ENCODE data around the gene TMEM117. TPM values are rescaled to one million over a fixed set of nuclear protein-coding genes. Genes with fewer than 3 reads are reported as not detected.
"Not testable (repeated sequence)": the region's sequence is repeated elsewhere in the genome, so short reads cannot be mapped to it uniquely, and the experiment has no call there.

The TMEM117 gene
- polyA plus RNA-seq, 1 experiment: 4.3 TPM

GRCh38 chr12:44029194-44029593 lies 193.3 kb downstream of the TMEM117 start:
- DNase-seq (ENCODE audit: low read depth): no peak

DNA sequence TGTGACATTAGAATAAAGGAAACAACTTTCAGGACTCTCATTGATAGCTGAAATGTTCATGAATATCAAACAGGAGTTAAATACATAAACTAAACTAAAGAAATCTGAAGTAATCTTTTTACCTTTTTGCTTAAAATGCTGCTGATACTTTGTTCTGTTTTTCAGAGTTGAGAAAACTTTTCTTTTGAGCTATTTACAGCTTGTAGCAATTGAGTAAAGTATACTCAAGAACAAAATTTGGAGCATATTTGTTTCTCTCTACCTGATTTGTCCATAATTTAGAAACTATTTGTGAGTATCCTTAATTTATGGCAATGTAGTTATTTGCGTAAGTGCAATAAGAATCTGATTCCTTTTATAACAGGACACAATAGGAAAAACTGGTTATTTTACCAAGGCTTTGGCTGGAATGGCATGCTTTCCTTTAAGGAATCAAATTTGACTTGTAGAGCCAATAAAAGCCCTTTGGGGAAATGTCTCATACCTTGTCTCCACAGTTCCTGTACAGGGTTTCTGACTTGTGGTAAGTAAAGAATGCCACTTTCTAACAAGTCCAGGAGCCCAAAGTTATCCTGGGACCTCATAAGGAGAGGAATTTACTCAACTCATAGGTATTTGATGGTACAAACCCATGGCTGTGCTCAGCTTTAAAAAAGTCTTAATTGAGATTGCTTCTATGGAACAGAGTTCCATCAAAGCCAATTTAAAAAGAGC lies 195.7 kb downstream of the TMEM117 start:
- ChIA-PET POLR2A (no interaction called here), CTCF (interaction anchor here (0.7 kb wide), 1 partner anchor 660 kb away, joined by 3 read pairs; no protein-coding TSS in a partner anchor)
- TF ChIP-seq, protein P1, sequence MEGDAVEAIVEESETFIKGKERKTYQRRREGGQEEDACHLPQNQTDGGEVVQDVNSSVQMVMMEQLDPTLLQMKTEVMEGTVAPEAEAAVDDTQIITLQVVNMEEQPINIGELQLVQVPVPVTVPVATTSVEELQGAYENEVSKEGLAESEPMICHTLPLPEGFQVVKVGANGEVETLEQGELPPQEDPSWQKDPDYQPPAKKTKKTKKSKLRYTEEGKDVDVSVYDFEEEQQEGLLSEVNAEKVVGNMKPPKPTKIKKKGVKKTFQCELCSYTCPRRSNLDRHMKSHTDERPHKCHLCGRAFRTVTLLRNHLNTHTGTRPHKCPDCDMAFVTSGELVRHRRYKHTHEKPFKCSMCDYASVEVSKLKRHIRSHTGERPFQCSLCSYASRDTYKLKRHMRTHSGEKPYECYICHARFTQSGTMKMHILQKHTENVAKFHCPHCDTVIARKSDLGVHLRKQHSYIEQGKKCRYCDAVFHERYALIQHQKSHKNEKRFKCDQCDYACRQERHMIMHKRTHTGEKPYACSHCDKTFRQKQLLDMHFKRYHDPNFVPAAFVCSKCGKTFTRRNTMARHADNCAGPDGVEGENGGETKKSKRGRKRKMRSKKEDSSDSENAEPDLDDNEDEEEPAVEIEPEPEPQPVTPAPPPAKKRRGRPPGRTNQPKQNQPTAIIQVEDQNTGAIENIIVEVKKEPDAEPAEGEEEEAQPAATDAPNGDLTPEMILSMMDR (IDR thresholded peaks at IDR 0.05; ENCODE audit: insufficient read depth, low read depth, low read length): no peak
- H3K27me3 ChIP-seq (ENCODE audit: control insufficient read depth, insufficient read depth, low read length): no peaks in the 10 kb centered on the region
- no peak overlapping the region for H3K4me3 ChIP-seq (ENCODE audit: low read depth, low read length)
- no peak for DNase-seq (ENCODE audit: low read depth)
- no peaks in the 10 kb centered on the region for H3K36me3 ChIP-seq (ENCODE audit: control insufficient read depth, insufficient read depth, low read length)

More at GRCh38 chr12:44029194-44029593, 193.3 kb downstream of the TMEM117 start:
- POLR2A ChIA-PET: no interaction called here
- H3K27me3 ChIP-seq (ENCODE audit: control insufficient read depth, insufficient read depth, low read length): no peaks in the 10 kb centered on the region
- no peak overlapping the region for H3K4me3 ChIP-seq (ENCODE audit: low read depth, low read length)
- CTCF ChIA-PET: no interaction called here
- TF ChIP-seq, protein P1 (IDR thresholded peaks at IDR 0.05; ENCODE audit: insufficient read depth, low read depth, low read length): no peak
- no peaks in the 10 kb centered on the region for H3K36me3 ChIP-seq (ENCODE audit: control insufficient read depth, insufficient read depth, low read length)

DNA sequence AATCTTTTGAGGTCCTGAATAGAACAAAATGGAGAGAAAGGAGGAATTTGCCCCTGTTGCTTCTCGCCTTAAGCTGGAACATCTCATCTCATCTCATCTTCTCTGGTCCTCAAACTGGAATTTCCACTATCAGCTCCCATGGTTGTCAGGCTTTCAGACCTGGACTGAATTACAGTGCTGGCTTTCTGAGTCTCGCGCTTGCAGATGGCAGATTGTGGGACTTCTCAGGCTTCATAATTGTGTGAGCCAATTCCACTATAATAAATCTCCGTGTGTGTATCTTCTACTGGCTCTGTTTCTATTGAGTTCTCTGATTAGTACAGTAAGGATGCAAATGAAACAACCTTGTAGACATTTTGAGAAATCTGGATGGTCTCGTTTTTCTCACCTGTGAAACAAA lies 199.0 kb downstream of the TMEM117 start:
- no peak overlapping the region for H3K4me3 ChIP-seq (ENCODE audit: low read depth, low read length)
- no peaks in the 10 kb centered on the region for H3K36me3 ChIP-seq (ENCODE audit: control insufficient read depth, insufficient read depth, low read length)
- ChIA-PET CTCF (interaction anchor here (0.6 to 1.3 kb wide), 2 partner anchors 15 to 20 kb away, joined by 3 to 5 read pairs; no protein-coding TSS in a partner anchor), POLR2A (no interaction called here)
- DNase-seq (ENCODE audit: low read depth): no peak
- H3K27me3 ChIP-seq (ENCODE audit: control insufficient read depth, insufficient read depth, low read length): no peaks in the 10 kb centered on the region
- TF ChIP-seq, protein P1 (IDR thresholded peaks at IDR 0.05; ENCODE audit: insufficient read depth, low read depth, low read length): no peak

GRCh38 chr12:44036875-44037443 lies 201.1 kb downstream of the TMEM117 start:
- DNase-seq (ENCODE audit: low read depth): no peak
- ChIA-PET CTCF (no interaction called here), POLR2A (no interaction called here)
- H3K4me3 ChIP-seq (ENCODE audit: low read depth, low read length): no peak overlapping the region
- H3K36me3 ChIP-seq (ENCODE audit: control insufficient read depth, insufficient read depth, low read length): no peaks in the 10 kb centered on the region
- H3K27me3 ChIP-seq (ENCODE audit: control insufficient read depth, insufficient read depth, low read length): no peaks in the 10 kb centered on the region
- TF ChIP-seq, protein P1 (IDR thresholded peaks at IDR 0.05; ENCODE audit: insufficient read depth, low read depth, low read length): no peak

DNA sequence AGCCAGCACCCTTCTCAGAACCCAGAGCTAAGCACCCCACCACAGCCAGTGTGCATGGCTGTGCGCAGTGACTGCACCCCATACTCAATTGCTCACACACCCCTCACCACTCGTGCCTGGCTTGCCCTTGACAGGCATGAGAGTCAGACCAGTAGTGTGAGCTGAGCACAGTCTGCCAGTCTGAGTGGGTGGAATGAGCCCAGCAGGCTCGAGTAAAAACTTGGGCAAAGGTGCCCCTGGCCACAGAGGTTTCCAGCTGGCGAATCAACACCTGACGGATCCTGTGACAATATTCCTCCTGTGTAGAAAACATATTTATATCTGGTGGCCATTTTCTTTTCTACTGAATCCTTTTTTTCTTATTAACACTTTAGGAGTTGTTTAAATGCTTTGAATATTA lies 202.5 kb downstream of the TMEM117 start:
- TF ChIP-seq, protein P1 (IDR thresholded peaks at IDR 0.05; ENCODE audit: insufficient read depth, low read depth, low read length): no peak
- no peak overlapping the region for H3K4me3 ChIP-seq (ENCODE audit: low read depth, low read length)
- H3K36me3 ChIP-seq (ENCODE audit: control insufficient read depth, insufficient read depth, low read length): no peaks in the 10 kb centered on the region
- ChIA-PET CTCF (interaction anchor here (0.8 kb wide), 1 partner anchor 12 kb away, joined by 3 read pairs; no protein-coding TSS in a partner anchor), POLR2A (no interaction called here)
- DNase-seq (ENCODE audit: low read depth): no peak
- no peaks in the 10 kb centered on the region for H3K27me3 ChIP-seq (ENCODE audit: control insufficient read depth, insufficient read depth, low read length)

- H3K27me3 ChIP-seq (ENCODE audit: control insufficient read depth, insufficient read depth, low read length); H3K36me3 ChIP-seq (ENCODE audit: control insufficient read depth, insufficient read depth, low read length); CTCF ChIA-PET; DNase-seq (ENCODE audit: low read depth); POLR2A ChIA-PET; H3K4me3 ChIP-seq (ENCODE audit: low read depth, low read length): not testable (repeated sequence)
Measured at GRCh38 chr12:44044491-44044890, 208.6 kb downstream of the TMEM117 start.
